Activated CD8-positive, alpha-beta memory T cell treated with anti-CD3 and anti-CD28 coated beads for 48 hours (primary cell): Measurements from ENCODE around the gene TEX29.

Source experiments
- DNase-seq, 3 experiments: peaks; one replicate each; pipeline ENCODE4 v3.0.0-alpha.2; 2020; ENCODE audit warnings: low read depth in 2 of 3, low spot score in 2 of 3

Gene TEX29

DNA sequence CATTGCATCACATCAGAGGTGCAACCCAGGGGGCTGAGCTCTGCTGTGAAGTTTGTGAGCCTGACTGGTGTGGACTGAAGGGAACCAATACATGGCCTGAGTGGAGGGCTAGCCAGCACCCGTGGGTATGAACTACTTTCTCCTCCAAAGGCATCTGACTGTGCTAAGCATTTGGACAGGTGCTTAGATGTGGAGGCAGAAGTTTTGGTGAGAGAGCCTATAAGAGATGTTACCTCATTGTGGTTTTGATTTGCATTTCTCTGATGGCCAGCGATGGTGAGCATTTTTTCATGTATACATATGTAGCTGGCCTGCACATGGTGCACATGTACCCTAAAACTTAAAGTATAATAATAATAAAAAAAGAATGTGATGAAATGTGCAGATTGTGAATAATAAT, 46.9 kb downstream of the TEX29 start:
- DNase-seq = no peak

DNA sequence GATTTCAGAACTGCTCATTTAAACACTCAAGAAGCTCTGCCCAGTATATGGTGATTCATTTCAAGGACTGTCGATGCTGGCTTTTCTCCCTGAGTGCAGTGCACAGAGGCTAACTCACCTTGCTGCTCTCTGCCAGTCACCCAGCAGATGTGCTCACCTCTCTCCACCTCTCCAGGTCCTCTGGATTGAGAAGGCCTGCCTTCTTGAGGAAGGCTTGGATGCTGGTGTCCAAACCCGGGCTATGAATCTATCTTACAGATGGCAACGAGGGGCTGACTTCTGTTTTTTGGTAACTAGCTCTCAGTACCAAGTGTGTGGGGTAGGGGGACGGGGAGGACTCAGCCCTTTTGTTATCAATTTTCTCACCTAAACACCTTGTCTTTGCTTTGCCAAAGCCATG, 47.6 kb downstream of the TEX29 start:
- DNase-seq = no peak

DNA sequence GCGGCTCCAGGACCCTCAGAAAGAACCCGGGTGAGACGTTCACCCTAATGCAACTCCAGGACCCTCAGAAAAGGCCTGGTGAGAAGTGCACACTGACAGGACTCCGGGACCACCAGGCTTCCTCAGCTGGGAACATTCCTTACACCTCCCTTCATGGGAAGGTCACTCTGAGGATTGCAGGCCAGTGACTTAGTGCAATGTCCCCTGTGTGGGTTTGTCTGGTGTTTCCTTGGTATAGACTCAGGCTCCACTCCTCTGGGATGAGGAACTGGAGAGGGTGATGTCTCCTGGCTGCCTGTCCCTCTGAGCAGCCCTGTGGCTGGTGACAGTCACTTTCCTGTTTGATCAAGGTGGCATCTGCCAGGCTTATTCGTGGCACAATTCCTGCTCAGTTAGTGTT, 49.7 kb downstream of the TEX29 start:
- DNase-seq = no peak

DNA sequence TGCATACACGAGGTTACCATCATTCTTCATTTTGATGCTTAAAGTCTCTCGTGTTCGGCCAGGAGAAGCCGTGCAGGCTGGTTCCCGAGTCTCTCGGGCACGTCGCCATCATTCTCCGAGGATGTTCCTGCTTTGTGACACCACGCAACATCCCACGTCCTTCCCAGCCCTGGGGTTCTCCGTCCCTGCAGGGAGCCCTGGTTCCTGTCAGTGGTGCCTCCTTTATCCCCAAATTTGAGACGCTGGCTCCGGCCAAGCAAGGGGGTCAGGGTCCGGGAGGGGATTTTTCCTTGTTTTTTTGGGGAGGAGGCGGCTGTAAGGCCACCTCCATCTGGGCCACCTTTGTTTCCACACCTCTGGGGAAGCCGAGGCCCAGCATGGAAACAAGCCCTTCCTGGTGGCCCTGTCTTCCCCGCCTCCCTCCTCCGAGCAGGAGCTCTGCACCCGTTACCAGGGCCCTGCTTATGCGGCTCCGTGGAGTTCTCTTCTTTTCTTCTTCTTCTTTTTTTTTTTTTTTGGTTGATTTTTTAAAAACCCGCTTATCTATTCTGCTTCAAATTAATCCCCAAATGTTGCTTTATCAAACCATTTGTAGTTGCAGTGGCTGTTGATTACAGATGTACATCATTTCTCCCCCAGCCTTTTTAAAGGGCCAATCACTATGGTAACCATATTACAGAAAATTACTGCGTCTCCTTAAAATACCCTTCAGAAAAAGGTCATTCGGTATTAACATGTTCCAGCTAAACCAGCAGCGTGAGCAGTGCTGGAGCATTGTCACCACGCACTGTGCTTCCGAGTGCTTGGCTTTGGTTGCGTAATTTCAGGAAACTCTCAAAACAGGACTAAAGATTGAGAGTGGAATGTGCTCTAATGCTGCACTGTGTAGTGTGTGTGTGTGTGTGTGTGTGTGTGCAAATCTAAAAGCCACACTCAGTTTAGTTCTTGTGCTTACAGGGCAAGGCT, 50.4 kb downstream of the TEX29 start:
- no peak for DNase-seq

DNA sequence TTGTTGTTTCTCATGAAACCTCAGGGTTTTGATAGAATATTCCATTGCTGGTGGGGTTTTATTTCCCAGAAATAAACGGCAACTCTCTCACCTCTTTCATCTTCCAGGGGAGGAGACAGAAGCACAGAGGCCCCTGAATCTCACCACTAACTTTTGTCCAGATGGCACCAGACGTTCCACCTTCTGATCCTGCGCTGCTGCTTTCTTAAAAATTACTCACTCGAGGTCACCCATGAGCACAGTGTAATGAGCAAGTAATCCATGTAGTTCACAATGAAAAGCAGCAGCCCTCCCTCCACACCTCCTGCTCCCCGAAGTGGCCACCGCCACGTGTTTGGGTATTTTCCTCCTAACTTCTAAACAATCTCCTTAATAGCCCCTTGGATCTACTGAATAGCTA, 51.3 kb downstream of the TEX29 start:
- DNase-seq = no peak

DNA sequence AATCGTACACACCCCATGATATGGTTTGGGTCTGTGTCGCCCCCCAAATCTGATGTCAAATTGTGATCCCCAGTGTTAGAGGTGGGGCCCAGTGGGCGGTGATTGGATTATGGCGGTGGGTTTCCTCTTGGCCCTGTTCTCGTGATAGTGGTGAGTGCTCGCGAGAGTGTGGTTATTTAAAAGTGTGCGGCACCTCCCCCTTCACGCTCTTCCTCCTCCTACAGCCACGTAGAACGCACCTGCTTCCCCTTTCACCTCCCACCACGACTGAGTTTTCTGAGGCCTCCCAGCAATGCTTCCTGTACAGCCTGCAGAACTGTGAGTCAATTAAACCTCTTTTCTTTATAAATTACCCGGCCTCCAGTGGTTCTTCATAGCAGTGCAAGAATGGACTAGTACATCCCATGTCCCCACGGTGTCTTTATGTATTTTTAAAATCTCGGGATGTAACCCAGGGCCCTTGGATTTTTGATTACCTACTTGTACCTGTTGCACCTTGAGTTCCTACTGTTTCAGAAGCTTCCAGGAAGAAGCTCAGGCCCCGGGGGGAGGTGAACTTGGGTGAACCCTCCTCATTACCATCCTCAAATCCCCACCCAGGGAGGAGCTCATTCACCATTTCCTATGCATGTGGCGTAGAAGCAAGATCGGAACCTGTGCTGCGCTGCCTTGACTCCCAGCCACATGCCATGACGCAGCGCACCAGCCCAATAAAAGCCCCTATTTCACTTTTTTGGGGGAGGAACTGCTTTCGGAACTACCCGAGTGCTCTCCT, 52.4 kb downstream of the TEX29 start:
- no peak for DNase-seq

DNA sequence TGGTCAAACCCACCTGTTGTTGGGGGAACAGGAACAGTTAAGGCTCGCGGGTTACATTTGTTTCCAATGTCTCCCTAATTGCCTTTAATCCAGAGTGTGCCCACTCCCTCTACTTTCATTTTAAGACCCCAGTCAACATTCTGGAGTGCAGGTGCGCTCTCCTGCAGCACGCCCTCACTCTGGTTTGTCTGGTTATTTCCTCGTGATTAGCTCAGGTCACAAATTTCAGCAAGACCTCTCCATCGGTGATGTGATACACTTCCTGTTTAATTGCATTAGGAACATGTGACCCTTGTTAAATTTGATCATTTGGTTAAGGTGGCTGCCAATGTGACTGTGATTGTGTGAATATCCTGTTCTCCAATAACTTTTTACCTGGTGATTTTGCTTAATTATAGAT, 53.0 kb downstream of the TEX29 start:
- DNase-seq = no peak

DNA sequence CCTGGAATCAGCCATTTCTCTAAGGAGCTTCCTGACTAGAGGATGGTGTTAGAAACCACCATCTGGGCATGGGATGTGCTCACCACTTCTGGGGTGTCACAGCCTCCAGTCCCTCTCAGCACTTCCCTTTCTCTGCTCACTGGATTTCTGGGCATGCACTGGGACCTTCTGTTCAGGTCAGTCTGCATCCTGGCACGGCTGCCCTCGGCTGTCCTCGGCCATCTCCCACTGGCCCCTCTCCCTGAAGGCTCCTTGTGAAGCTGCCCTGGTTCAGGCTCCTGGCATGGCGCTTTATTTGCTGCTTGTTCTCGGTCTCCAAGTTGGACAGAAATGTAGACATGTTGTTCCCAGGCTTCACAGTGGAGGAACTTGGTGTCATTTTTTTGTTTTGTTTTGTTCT, 60.0 kb downstream of the TEX29 start:
- no peak for DNase-seq

DNA sequence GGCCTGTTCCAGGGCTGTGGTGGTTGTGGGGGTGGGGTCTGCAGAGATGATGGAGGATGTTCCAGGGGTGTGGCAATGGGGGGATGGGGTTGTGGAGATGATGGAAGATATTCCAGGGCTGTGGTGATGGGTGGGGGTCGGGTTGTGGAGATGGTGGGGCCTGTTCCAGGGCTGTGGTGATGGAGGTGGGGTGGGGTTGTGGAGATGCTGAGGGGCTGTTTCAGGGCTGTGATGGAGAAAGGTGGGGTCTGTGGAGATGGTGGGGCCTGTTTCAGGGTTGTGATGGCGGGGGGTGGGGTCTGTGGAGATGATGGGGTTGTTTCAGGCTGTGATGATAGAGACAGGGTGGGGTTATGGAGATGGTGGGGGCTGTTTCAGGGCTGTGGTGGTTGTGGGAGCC, 62.0 kb downstream of the TEX29 start:
- DNase-seq = no peak

DNA sequence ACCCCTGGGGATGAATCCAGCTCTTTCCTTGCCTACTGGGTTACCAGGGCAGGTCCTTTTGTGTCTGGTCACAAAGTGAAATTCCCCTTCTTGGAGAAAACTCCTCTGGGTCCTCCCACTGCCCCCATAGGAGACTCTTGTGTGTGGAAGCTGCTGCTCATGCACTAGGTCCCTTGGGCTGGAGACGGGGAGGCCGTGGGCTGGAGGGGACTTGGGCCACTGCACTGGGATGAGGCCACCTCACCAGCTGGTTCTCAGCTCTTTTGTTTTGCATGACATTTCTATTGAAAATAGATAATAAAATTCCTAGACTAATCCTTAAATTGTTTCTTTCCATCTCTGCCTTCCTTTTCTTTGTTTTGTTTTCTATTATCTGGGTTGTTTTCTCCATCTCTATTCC, 62.4 kb downstream of the TEX29 start:
- no peak for DNase-seq

DNA sequence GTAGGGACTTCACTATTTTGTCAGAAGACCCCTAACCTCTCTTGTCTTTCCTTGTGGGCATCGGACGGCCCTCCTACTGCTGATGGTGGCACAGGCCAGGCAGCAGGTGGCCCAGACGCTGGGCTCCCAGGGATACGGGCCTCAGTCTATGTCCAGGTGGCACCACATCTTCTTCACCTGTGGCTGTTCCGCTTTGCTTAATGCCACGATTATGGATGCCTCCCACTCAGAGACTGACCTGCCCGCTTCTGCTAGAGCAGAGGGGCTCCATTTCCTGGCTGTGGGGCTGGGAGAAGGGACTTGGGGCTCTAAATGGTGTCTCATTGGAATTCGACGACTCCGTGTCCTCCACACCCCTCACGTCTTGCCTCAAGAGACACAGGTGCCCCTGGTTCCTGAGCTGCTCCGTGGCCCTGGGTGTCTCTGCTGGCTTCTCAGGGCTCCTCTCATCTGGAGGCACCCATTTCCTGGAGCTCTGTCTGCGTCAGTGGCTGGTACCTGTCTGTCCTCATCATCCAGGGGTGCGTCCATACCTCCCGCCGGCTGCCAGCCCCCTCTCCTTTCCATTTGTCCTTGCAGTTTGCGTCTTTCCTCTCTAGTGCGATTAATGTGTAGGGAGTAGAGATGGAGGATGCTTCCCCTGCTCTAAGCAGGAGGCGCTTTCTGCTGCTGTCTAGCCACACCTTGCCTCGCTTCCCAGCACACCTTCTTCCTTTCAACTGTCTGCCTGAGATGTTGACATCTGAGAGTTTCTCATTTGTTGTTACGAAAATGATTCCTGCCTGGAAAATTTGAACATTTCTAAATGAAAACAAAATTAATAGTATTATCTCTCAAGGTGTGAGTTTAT, 63.4 kb downstream of the TEX29 start:
- DNase-seq = no peak

DNA sequence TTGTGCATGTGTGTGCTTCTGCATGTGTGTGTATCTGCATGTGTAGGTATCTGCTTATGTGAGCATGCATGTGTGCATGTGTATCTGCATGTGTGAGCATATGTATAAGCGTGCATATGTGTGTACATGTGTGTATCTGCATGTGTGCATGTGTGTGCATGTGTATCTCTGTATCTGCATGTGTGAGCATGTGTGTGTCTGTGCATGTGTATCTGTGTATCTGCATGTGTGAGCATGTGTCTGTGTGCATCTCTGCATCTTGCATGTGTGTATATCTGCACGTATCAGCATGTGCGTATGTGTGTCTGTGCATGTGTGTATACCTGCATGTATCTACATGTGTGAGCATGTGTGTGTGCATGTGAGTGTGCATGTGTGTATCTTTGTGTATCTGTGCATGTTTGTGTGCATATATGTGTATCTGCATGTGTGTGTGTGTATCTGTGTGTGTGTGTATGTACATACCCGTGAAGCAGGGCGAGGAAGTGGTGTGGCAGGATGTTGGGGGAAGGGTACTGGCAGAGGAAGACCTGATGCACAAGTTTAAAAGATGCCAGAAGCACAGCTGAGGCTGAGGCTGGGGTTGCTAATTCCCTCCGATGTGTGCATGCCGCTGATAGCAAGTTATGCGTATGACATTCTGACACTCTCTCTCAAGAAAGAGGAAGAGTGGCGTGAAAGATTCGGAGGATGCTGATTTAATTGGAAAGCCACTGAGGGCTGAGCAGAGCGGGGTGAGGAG, 64.2 kb downstream of the TEX29 start:
- no peak for DNase-seq

DNA sequence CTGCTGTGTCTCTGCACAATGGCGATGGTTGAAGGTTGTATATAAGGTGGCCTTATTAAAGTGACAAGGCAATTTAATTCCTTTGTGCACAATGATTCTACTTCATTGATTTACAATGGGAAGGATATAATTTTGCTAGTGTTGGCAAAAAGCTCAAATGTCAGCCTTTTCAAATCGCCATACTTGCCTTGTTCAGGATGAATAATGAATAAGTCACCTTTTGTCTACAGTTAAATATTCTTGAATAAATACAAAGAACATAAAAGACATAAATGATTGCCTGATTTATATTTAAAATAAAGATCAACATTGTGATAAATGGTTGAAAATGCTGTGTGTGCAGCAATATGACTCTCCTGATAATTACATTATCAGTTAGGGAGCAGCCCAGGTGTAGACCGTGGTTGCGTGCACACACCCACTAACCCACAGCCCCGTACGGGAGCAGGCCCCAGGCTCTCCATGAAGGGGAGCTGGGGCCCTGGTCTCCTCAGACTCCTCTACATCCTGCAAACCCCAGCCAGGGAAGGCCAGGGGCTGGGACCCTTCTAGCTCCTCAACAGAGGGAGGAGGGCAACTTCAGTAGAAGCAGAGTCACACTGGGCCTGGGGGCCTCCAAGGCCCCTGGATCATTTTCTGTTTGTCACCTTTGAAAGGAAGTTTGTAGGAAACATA, 64.9 kb downstream of the TEX29 start:
- no peak for DNase-seq

DNA sequence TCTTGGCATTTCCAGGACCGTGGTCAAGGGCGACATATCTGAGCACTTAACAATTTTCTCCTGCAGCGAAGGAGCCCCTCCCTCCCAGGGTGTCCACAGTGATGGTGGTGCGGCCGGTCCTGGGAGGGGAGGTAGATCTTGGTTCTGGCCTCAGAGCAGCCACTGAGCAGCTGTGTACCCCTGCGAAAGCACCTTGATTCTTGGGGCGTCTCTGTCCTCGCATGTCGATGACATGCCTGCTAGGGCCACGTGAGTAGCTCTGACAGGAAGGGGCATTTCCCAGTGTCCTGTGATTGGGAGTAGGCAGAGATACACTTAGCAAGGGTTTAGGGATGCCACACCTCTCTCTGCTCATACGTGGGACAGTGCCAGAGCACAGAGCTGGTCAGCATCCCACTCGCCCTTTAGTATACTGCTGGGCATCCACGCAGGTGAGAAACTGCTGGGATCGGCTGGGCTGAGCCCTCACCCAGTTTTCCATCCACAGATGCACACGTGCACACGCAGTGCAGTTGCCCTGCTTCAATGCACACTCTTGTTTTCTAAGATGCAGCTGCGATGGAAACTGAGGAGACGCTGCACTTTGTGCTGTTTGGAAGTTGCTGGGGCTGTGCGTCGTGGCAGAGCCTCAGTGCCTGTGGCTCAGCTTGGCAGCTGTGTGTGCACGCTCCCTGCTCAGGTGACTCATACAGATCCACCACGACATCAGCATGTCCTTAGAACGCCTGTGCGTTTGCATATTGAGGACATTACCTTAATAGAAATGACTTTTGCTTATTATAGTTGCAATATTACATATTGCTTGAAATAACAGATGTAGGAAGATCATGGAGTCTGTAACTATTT, 66.8 kb downstream of the TEX29 start:
- no peak for DNase-seq

DNA sequence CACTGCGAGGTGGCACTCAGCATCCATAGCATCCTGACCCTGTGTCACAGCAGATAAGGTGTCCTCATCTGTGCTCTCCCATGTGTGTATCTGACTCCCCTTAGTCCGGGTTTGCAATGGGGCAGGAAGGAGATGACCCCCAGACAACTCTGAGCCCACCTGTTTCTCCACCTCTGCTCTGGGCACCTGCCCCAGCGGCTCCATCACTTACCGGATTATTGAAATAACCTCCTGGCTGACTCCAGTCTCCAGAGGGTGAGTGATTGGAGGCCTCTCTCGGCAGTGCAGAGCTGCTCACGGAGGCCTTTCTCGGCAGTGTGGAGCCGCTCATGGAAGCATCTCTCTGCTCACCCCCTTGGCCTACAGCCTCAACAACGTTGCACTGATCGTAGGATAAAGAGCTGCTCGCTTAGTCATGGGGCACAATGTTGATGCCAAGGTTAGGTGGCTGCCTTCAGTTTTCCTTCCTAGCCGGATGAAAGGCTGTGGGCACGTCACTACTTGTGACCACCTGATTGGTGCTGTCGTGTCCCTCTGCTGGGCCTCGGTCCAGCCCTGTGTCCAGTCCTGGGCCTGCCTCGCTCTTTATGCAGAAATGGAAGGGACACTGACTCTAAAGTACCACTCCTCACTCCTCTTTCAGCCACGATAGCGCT, 67.6 kb downstream of the TEX29 start:
- DNase-seq = no peak

DNA sequence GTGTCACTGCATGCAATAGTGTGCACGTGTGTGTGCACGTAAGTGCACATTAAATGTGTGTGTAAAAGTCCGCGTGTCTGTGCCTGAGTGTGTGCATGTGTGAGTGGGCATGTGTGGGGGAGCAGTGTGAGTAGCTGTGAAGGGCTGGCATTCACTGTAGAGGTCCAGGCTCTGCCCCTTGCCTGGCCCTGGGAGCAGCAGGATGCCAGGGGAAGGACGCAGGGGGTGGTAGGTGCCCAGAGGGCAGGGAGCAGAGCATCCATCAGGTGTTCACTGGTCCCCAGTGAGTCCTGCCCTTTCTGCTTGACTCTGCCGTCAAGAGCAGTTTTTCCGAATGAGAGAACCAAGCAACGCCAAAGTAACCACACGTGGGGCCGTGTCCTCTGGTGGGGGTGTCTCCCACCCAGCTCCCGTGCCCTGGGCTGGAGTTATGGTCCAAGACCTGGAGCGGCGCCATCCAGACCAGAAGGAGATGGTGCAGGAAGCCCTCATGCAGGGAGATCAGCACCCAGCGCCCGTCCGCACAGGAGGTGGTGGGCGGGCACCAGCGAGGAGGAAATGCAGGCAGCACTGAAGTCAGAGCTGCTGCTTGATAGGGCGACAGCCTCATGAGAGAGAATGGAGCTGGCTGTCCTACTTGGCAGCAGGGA, 68.5 kb downstream of the TEX29 start:
- no peak for DNase-seq

DNA sequence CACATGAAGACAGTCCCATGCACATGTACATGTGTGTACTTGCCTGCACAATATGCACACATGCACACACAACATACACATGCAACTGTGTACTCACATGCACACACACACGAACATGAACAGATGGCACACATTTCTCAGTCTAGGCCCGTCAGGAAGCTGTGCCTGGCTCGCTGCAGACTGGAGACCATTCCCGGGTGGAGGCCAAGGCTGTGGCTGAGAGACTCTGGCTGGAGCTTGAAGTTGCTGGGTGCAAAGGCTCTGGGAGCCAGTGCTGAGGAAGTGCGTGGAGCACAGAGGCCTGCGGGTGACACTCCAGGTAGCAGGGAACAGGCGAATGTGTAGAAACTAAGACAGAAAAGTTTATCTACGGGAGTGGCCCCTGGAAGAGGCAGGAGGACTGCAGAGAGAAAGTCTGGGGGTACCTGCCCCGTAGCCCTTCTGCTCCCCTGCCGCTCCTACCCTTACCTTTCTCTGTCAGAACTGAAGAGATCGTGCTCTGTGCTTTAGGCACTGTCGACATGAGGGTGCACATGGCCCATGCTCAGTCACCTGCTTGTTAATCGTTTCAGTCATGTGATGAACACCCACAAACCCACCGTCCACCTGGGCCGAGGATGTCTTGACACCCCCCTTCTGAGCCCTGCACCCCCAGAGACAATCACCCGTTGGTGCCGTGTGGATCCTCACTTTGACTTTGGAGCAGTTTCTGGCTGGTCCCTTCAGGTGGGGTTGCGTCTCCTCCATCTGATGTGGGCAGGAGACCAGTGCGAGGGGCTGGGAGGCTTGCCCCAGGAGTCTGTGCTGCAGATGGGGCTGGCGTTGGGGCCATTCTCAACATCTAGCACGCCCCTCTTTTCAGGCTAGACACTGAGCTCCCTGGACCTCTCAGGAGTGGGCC, 69.4 kb downstream of the TEX29 start:
- DNase-seq = no peak
